GM12892 (cell line): ENCODE results near the gene RYK.

ENCODE experiments used
- POLR2A ChIP-seq: IDR thresholded peaks from 2 replicates; pipeline ENCODE4 v1.6.1; 2011; ENCODE audit warnings: low read depth, low read length, control low read depth
- POLR2AphosphoS5 ChIP-seq: IDR thresholded peaks from 2 replicates; pipeline ENCODE4 v1.6.1; 2011; ENCODE audit warnings: low read depth, low read length, control low read depth

GRCh38 chr3:134276086-134276485 lies 25.4 kb upstream of the RYK start:
- no peak for TF ChIP-seq POLR2A
- TF ChIP-seq POLR2AphosphoS5: no peak
